ENCODE measurements around the gene HOXB7. TPM values are rescaled to one million over a fixed set of nuclear protein-coding genes. Genes with fewer than 3 reads are reported as not detected.

The HOXB7 gene
- total RNA-seq, 1 donor from 2014 or later, result 1.2 TPM

DNA sequence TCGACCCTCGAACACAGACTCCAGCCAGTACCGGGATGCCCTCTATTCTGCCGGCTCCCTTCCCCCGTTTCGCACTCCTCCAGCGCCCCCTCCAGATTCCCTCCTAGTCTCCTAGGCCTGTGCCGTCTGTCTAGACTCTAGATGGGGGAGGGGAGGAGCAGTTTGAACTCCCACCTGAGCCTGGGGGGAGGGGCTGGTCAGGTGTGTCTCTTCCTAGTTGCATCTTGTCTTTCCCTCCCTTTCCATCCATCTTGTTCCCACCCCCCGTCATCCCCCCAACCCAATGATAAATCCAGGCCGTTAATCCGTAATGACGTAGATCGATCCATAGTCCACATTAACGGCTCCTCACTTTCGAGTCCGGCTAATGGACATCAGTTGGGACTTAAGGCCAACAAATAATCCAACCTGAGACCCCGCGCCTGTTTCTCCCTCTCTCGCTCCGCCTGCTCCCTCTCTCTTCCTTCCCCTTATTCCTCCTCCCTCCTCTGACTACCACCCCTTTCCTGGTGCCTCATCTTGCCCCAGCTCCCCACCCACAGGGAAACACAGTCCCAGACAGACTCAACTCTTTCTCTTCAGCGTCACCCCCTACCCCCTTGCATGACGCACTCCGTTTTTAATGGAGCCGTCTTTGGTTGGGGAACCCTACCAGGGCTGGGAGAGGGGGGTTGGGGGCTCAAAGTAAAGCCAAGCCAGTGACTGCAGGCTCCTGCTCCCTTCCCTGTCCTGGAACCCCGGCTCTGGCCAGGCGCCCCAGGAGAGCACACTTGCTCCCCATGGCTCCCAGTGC is 13.9 kb downstream of the HOXB7 start:
- peak overlapping the region; percentile 76 for H3K27ac ChIP-seq
- H3K4me1 ChIP-seq, result peaks cover 29% of the 10 kb centered on the region
- peaks cover 92% of the 10 kb centered on the region for H3K27me3 ChIP-seq
- no peaks in the 10 kb centered on the region for H3K36me3 ChIP-seq
- DNase-seq (no peak), ATAC-seq (peak; percentile 20)
- H3K9me3 ChIP-seq, result no peaks in the 10 kb centered on the region
- intact Hi-C loops (cut with DNase I), result no loop called here
- peak overlapping the region; percentile 62 for H3K4me3 ChIP-seq
- TF ChIP-seq, protein P1, sequence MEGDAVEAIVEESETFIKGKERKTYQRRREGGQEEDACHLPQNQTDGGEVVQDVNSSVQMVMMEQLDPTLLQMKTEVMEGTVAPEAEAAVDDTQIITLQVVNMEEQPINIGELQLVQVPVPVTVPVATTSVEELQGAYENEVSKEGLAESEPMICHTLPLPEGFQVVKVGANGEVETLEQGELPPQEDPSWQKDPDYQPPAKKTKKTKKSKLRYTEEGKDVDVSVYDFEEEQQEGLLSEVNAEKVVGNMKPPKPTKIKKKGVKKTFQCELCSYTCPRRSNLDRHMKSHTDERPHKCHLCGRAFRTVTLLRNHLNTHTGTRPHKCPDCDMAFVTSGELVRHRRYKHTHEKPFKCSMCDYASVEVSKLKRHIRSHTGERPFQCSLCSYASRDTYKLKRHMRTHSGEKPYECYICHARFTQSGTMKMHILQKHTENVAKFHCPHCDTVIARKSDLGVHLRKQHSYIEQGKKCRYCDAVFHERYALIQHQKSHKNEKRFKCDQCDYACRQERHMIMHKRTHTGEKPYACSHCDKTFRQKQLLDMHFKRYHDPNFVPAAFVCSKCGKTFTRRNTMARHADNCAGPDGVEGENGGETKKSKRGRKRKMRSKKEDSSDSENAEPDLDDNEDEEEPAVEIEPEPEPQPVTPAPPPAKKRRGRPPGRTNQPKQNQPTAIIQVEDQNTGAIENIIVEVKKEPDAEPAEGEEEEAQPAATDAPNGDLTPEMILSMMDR (IDR thresholded peaks at IDR 0.05), result no peak

DNA sequence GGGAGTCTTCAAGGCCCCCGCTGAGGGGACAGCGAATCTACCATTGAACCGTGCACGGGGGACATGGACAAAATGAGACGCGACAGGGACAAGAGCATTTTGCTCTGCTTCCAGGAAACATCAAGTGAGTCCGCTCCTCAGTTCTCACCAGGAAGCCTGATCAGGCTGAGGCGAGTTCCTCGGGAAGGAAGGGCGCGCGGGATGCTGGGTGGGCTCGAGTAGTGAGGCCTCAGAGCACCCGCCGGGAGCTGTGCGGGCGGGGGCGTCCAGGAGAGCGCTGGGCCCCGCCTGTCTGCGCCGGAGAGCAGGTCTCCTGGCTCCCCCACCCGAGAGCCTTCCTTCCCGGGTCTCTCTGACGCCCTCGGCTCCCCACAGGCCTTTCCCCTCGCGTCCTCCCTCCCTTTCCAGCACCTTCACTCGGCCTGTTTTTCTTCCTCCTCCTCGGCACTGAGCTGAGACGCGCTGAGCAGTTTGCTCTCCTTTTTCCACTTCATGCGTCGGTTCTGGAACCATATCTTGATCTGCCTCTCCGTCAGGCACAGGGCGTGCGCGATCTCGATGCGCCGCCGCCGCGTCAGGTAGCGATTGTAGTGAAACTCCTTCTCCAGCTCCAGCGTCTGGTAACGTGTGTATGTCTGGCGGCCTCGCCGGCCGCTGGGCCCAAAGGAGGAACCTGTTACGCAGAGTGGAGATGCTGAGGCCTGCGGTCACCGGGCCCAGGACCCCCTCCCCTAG is 14.7 kb downstream of the HOXB7 start:
- no peak for DNase-seq
- Histone ChIP-seq H3K4me3 (peak overlapping the region; percentile 62), H3K4me1 (peaks cover 28% of the 10 kb centered on the region), H3K27ac (peak overlapping the region; percentile 36), H3K9me3 (no peaks in the 10 kb centered on the region), H3K27me3 (peaks cover 92% of the 10 kb centered on the region), H3K36me3 (no peaks in the 10 kb centered on the region)
- TF ChIP-seq, protein P1 (IDR thresholded peaks at IDR 0.05), result no peak
- intact Hi-C loops (cut with DNase I), result no loop called here
- no peak for ATAC-seq

DNA sequence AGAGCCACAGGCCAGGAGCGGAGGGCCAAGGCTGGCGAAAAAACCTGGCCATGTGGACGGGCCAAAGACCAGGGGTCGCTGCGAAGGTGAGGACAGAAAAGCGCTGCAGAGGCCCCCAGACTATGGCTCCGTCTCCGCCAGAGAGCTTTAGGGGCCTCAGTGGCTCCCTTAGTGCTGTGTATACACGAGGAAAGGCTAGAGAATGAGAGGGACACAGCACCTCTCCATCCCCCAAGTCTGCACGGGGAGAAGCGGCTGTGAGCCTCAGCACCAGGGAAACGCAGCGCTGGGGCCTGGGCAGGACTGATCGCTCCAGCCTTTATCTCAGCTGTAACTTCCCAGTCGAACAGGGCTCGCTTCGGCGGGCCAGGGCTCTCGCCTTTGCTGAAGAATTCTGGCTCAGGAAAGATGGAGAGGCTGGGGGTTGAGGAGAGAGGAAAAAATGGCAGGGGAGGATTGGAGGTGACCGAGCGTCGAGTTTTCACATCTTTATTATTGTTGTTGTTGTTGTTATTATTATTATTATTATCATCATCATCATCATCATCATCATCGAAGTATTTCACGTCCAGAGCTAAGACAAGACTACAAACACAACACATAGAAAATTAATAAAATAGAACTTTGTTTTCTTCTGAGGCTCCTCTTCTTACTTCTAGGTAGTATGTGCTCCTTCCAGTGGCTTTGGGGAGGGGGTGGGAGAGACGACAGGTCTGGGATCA is 15.4 kb downstream of the HOXB7 start:
- DNase-seq, result no peak
- H3K27me3 ChIP-seq, result peaks cover 95% of the 10 kb centered on the region
- H3K4me3 ChIP-seq, result peak overlapping the region; percentile 62
- TF ChIP-seq, protein P1 (IDR thresholded peaks at IDR 0.05), result no peak
- no peaks in the 10 kb centered on the region for H3K36me3 ChIP-seq
- peaks cover 28% of the 10 kb centered on the region for H3K4me1 ChIP-seq
- no peaks in the 10 kb centered on the region for H3K9me3 ChIP-seq
- no peak overlapping the region for H3K27ac ChIP-seq
- no peak for ATAC-seq
- intact Hi-C loops (cut with DNase I), result no loop called here

DNA sequence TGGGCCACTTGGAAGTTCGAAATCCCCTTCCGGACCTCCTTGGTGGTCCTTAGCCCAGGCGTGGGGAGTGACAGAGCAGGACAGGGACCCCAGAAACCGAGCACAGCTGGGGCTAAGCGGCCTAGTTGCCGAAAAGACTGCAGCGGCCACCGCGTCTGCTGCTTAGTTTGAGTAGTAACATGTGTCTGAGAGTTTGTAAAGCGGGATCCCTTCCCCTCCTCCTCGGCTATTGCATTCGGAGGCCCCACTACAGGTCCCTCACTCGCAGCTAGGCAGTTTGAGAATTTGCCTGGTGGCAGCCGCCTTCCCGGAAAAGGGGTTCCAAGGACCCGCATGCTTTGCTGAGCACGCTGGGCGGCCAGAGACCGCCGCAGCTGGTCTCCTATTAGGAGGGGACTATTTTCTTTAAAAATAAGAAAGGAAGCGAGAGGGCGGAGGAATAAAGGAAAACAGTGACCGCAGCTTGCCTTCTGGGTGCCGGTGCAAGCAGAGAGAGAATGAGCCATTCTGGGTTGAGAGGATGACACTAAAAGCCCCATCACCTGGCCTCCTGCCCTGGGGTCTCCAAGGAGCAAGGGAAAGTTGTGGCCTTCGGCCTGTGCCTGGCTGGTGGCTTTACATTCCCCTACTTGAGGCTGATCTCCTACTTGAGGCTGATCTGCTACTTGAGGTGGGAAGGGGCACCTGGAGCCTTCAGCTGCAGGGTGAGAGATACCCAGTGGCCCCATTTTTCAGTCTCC is 16.1 kb downstream of the HOXB7 start:
- ATAC-seq, result no peak
- Histone ChIP-seq H3K9me3 (no peaks in the 10 kb centered on the region), H3K4me3 (peak overlapping the region; percentile 55), H3K27me3 (peaks cover 94% of the 10 kb centered on the region), H3K27ac (peak overlapping the region; percentile 25), H3K36me3 (no peaks in the 10 kb centered on the region), H3K4me1 (peaks cover 28% of the 10 kb centered on the region)
- no peak for DNase-seq
- intact Hi-C loops (cut with DNase I), result loop anchor here (5.0 kb wide), 1 partner anchor 242 kb away; no protein-coding TSS in a partner anchor
- TF ChIP-seq, protein P1 (IDR thresholded peaks at IDR 0.05), result no peak
